K562 (cell line): ENCODE results near the gene RHOA. TPM values are rescaled to one million over a fixed set of nuclear protein-coding genes. Genes with fewer than 3 reads are reported as not detected.

ENCODE experiments used
- ARID1B ChIP-seq: fragments of 450-650 bp; IDR thresholded peaks from 2 replicates; pipeline ENCODE4 v1.6.1; 2016; ENCODE audit warnings: antibody characterized with exemption, mild to moderate bottlenecking, inconsistent platforms
- CBFA2T3 ChIP-seq: fragments of 450-650 bp; IDR thresholded peaks from 2 replicates; pipeline ENCODE4 v1.6.1; 2017
- CHCHD3 ChIP-seq: fragments of 250-450 bp; sonication (Bioruptor Pico); IDR thresholded peaks from 2 replicates; pipeline ENCODE4 v2.1.2; 2022; ENCODE audit warnings: mild to moderate bottlenecking
- GTF2A2 ChIP-seq: IDR thresholded peaks from 2 replicates; pipeline ENCODE4 v1.6.1; 2016; ENCODE audit warnings: mild to moderate bottlenecking, missing genetic modification characterization, missing compliant biosample characterization
- HCFC1 ChIP-seq: IDR thresholded peaks from 2 replicates; pipeline ENCODE4 v1.6.1; 2012; ENCODE audit warnings: low read depth, low read length, improper control_type of control experiment
- HLTF ChIP-seq: fragments of 450-650 bp; IDR thresholded peaks from 2 replicates; pipeline ENCODE4 v1.6.1; 2016
- JUND ChIP-seq, 2 experiments: IDR thresholded peaks; 2 replicates in 1 of 2; 3 replicates in 1 of 2; pipeline ENCODE4 v1.6.1; 2011; ENCODE audit warnings: borderline replicate concordance in 2 of 2, low read depth in 2 of 2, low read length in 2 of 2, improper control_type of control experiment in 1 of 2, missing biosample characterization in 1 of 2, missing genetic modification characterization in 1 of 2, missing genetic modification reagents in 1 of 2
- MTA3 ChIP-seq: fragments of 450-650 bp; formaldehyde crosslinking; IDR thresholded peaks from 2 replicates; pipeline ENCODE4 v1.6.1; 2017; ENCODE audit warnings: mild to moderate bottlenecking, borderline replicate concordance
- NONO ChIP-seq, 2 experiments: fragments of 200-400 bp in 1 of 2; fragments of 450-650 bp in 1 of 2; formaldehyde crosslinking in 1 of 2; IDR thresholded peaks; 2 replicates each; pipeline ENCODE4 v1.6.1; 2017; ENCODE audit warnings: low read depth in 2 of 2, mild to moderate bottlenecking in 2 of 2, moderate library complexity in 2 of 2, low read length in 1 of 2
- PHF8 ChIP-seq: fragments of 200-600 bp; sonication (generic); IDR thresholded peaks from 2 replicates; pipeline ENCODE4 v1.6.1; 2012; ENCODE audit warnings: mixed run types, mild to moderate bottlenecking, inconsistent platforms, low read length, moderate library complexity, borderline replicate concordance
- STAG1 ChIP-seq: sonication (generic); formaldehyde crosslinking; IDR thresholded peaks from 2 replicates; pipeline ENCODE4 v1.5.0; 2020; ENCODE audit warnings: missing genetic modification reagents, borderline replicate concordance
- TAF15 ChIP-seq: fragments of 200-400 bp; formaldehyde crosslinking; IDR thresholded peaks from 2 replicates; pipeline ENCODE4 v1.6.1; 2017; ENCODE audit warnings: mild to moderate bottlenecking, low read depth, low read length, moderate library complexity
- ZC3H4 ChIP-seq: sonication (generic); formaldehyde crosslinking; IDR thresholded peaks from 2 replicates; pipeline ENCODE4 v1.9.0; 2021; ENCODE audit warnings: missing genetic modification reagents, borderline replicate concordance
- ZNF785 ChIP-seq: fragments of 250-450 bp; sonication (Bioruptor Pico); IDR thresholded peaks from 2 replicates; pipeline ENCODE4 v1.4.0; 2020; ENCODE audit warnings: mild to moderate bottlenecking
- ZNF79 ChIP-seq: fragments of 250-450 bp; sonication (Bioruptor Pico); IDR thresholded peaks from 2 replicates; pipeline ENCODE4 v1.4.0; 2020; ENCODE audit warnings: low read depth, mild to moderate bottlenecking, moderate library complexity
- polyA plus RNA-seq, 8 experiments: library from polyadenylated mRNA; depleted of rRNA in 4 of 8; stranded (reverse) in 5 of 8; unstranded in 3 of 8; fragments of >200 nt; fragmentation: Nextera tagmentation in 2 of 8; fragmentation: Illumina TruSeq in 1 of 8; extraction: Ambion mirVana in 2 of 8; extraction: Trizol in 1 of 8; gene quantifications; 2 replicates each; pipeline versions ENCODE4 v1.2.1 to v1.2.3, GENCODE V29; 2011 to 2014; ENCODE audit warnings: inconsistent platforms in 1 of 8, missing spikeins in 1 of 8
- total RNA-seq, 7 experiments: library from RNA; depleted of rRNA in 6 of 7; stranded (reverse); fragments of >200 nt in 6 of 7; fragmentation: Illumina TruSeq in 2 of 7; extraction: Trizol in 2 of 7; gene quantifications; 2 replicates each; pipeline versions ENCODE4 v1.2.1 to v1.2.3, GENCODE V29; 2011 to 2021; ENCODE audit warnings: low replicate concordance in 1 of 7
- TF ChIP-seq, protein P1 (sequence below): sonication (generic); formaldehyde crosslinking; IDR thresholded peaks from 2 replicates; pipeline ENCODE4 v1.8.0; 2022; ENCODE audit warnings: missing genetic modification reagents, mild to moderate bottlenecking, moderate library complexity, borderline replicate concordance
- TF ChIP-seq, protein P2 (sequence below): fragments of 250-450 bp; sonication (Bioruptor Pico); IDR thresholded peaks from 2 replicates; pipeline ENCODE4 v1.5.0; 2020; ENCODE audit warnings: mild to moderate bottlenecking, borderline replicate concordance
- TF ChIP-seq, protein P3 (sequence below): sonication (generic); formaldehyde crosslinking; IDR thresholded peaks from 2 replicates; pipeline ENCODE4 v1.8.1; 2022; ENCODE audit warnings: missing genetic modification reagents
- TF ChIP-seq, protein P4 (sequence below): sonication (generic); formaldehyde crosslinking; IDR thresholded peaks from 2 replicates; pipeline ENCODE4 v1.8.0; 2022; ENCODE audit warnings: missing genetic modification reagents, mild to moderate bottlenecking, borderline replicate concordance
- TF ChIP-seq, protein P5 (sequence below): IDR thresholded peaks from 2 replicates; pipeline ENCODE4 v1.6.1; 2014; ENCODE audit warnings: antibody characterized with exemption

The RHOA gene
- total and polyA plus RNA-seq, 9 of the 15 experiments (the other 6 are each of a cell fraction or from before 2014, with no cell fraction given) = 136 to 540 (median 236) TPM

DNA sequence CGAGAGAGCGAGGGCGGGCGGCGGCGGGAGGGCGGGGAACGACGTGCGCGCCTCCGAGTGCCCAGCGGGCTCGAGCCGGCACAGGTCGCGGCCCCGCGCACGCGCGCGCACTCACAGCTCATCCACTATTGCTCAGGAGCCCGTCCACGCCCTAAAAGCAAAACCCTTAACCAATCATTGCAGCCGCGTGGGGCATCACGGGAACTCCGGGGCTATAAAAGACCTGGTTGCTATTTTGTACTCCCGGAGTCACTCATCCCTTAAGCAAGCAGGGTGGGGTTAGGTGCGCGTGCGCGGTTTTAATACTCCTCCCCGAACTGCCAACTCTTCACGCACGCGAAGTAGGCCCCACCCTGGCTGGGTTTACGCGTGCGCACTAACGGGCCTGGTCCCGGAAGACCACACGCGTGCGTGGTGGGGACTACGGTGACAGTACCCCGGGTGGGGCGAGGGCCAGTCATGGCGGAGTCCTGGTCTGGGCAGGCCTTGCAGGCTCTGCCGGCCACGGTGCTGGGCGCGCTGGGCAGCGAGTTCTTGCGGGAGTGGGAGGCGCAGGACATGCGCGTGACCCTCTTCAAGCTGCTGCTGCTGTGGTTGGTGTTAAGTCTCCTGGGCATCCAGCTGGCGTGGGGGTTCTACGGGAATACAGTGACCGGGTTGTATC, at the start of gene RHOA, which contains the start of gene TCTA (continued):
- TF ChIP-seq, protein P1, sequence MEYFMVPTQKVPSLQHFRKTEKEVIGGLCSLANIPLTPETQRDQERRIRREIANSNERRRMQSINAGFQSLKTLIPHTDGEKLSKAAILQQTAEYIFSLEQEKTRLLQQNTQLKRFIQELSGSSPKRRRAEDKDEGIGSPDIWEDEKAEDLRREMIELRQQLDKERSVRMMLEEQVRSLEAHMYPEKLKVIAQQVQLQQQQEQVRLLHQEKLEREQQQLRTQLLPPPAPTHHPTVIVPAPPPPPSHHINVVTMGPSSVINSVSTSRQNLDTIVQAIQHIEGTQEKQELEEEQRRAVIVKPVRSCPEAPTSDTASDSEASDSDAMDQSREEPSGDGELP (CRISPR knock-in tag) = peak; percentile 70
- TF ChIP-seq CBFA2T3 = no peak
- TF ChIP-seq, protein P2, sequence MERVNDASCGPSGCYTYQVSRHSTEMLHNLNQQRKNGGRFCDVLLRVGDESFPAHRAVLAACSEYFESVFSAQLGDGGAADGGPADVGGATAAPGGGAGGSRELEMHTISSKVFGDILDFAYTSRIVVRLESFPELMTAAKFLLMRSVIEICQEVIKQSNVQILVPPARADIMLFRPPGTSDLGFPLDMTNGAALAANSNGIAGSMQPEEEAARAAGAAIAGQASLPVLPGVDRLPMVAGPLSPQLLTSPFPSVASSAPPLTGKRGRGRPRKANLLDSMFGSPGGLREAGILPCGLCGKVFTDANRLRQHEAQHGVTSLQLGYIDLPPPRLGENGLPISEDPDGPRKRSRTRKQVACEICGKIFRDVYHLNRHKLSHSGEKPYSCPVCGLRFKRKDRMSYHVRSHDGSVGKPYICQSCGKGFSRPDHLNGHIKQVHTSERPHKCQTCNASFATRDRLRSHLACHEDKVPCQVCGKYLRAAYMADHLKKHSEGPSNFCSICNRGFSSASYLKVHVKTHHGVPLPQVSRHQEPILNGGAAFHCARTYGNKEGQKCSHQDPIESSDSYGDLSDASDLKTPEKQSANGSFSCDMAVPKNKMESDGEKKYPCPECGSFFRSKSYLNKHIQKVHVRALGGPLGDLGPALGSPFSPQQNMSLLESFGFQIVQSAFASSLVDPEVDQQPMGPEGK (CRISPR knock-in tag) = no peak
- TF ChIP-seq HLTF = no peak
- TF ChIP-seq JUND (IDR thresholded peaks at IDR 0.05; ENCODE audit: borderline replicate concordance, low read depth, low read length) = no peak
- TF ChIP-seq JUND (tag; IDR thresholded peaks at IDR 0.05; ENCODE audit: borderline replicate concordance, low read depth, low read length) = no peak
- TF ChIP-seq, protein P3, sequence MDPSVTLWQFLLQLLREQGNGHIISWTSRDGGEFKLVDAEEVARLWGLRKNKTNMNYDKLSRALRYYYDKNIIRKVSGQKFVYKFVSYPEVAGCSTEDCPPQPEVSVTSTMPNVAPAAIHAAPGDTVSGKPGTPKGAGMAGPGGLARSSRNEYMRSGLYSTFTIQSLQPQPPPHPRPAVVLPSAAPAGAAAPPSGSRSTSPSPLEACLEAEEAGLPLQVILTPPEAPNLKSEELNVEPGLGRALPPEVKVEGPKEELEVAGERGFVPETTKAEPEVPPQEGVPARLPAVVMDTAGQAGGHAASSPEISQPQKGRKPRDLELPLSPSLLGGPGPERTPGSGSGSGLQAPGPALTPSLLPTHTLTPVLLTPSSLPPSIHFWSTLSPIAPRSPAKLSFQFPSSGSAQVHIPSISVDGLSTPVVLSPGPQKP (CRISPR knock-in tag) = no peak
- TF ChIP-seq TAF15 = no peak
- no peak for TF ChIP-seq STAG1 (CRISPR knock-in tag)
- TF ChIP-seq, protein P4, sequence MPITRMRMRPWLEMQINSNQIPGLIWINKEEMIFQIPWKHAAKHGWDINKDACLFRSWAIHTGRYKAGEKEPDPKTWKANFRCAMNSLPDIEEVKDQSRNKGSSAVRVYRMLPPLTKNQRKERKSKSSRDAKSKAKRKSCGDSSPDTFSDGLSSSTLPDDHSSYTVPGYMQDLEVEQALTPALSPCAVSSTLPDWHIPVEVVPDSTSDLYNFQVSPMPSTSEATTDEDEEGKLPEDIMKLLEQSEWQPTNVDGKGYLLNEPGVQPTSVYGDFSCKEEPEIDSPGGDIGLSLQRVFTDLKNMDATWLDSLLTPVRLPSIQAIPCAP (CRISPR knock-in tag) = no peak
- TF ChIP-seq CHCHD3 (CRISPR knock-in tag) = no peak
- TF ChIP-seq NONO (IDR thresholded peaks at IDR 0.05; ENCODE audit: low read depth in 2 of 2, low read length in 1 of 2) = peak in 1 of 2 experiments; percentile 57; a peak in 1 of 4 replicates
- peak; percentile 98 for TF ChIP-seq MTA3
- TF ChIP-seq HCFC1 = peak; percentile 5; the same call in 1 of the 2 replicates
- no peak for TF ChIP-seq ZC3H4 (CRISPR knock-in tag)
- no peak for TF ChIP-seq GTF2A2 (tag)
- TF ChIP-seq, protein P5, sequence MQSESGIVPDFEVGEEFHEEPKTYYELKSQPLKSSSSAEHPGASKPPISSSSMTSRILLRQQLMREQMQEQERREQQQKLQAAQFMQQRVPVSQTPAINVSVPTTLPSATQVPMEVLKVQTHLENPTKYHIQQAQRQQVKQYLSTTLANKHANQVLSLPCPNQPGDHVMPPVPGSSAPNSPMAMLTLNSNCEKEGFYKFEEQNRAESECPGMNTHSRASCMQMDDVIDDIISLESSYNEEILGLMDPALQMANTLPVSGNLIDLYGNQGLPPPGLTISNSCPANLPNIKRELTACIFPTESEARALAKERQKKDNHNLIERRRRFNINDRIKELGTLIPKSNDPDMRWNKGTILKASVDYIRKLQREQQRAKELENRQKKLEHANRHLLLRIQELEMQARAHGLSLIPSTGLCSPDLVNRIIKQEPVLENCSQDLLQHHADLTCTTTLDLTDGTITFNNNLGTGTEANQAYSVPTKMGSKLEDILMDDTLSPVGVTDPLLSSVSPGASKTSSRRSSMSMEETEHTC = no peak
- no peak for TF ChIP-seq ZNF79 (CRISPR knock-in tag)
- TF ChIP-seq PHF8 = peak; percentile 76
- TF ChIP-seq ZNF785 (CRISPR knock-in tag) = no peak
- TF ChIP-seq ARID1B = no peak
